ENCODE results near the gene MED13. TPM values are rescaled to one million over a fixed set of nuclear protein-coding genes. Genes with fewer than 3 reads are reported as not detected.

Gene MED13
- total RNA-seq, 1 experiment from 2014 or later, result 77.6 TPM

DNA sequence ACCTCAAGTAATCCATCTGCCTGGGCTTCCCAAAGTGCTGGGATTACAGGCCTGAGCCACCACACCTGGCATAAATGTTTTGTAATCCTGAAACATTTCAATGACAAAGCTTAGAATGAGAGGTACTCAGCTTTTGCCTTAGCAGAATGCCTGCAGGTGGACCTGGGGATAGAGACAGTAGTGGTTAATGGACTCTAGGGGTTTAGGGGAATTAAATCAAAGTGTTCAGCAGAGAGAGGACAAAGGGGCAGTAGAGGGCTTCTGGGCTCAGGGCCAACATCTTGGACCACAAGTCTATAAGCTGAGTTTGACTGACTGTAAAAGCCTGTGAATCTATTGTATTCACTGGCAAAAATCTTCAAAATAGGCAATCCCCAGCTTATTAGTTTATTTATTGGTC lies 36.0 kb upstream of the MED13 start:
- BruUV-seq (replicated peaks), result no TSS peak
- Histone ChIP-seq H3K4me3 (ENCODE audit: low read depth, low read length) (no peak overlapping the region), H3K9me3 (no peaks in the 10 kb centered on the region), H3K27me3 (replicated peaks; ENCODE audit: control insufficient read depth, insufficient read depth, low read length) (no peaks in the 10 kb centered on the region), H3K4me1 (peaks cover 10% of the 10 kb centered on the region; the same call in 1 of the 2 replicates), H3K36me3 (ENCODE audit: control insufficient read depth, insufficient read depth, low read length) (no peaks in the 10 kb centered on the region)
- H3K4me1 Mint-ChIP-seq (ENCODE audit: low read depth, unreplicated experiment), result peaks cover 7% of the 10 kb centered on the region
- no peak for DNase-seq
- intact Hi-C loops (cut with micrococcal nuclease; ENCODE audit: unreplicated experiment), result no loop called here
- no peak overlapping the region for H3K27ac Mint-ChIP-seq (ENCODE audit: unreplicated experiment)
- no peaks in the 10 kb centered on the region for H3K9me3 Mint-ChIP-seq (ENCODE audit: unreplicated experiment)
- H3K36me3 Mint-ChIP-seq (ENCODE audit: insufficient read depth, unreplicated experiment), result no peaks in the 10 kb centered on the region
- no peak overlapping the region for H3K4me3 Mint-ChIP-seq (ENCODE audit: unreplicated experiment)
- CTCF ChIA-PET, result interaction anchor here (1.0 to 1.1 kb wide), 3 partner anchors 8 to 25 kb away, joined by 3 to 4 read pairs (median 3); no protein-coding TSS in a partner anchor
- POLR2A ChIA-PET, result no interaction called here
- H3K27me3 Mint-ChIP-seq (ENCODE audit: insufficient read depth, unreplicated experiment), result no peaks in the 10 kb centered on the region
- TF ChIP-seq, protein P1, sequence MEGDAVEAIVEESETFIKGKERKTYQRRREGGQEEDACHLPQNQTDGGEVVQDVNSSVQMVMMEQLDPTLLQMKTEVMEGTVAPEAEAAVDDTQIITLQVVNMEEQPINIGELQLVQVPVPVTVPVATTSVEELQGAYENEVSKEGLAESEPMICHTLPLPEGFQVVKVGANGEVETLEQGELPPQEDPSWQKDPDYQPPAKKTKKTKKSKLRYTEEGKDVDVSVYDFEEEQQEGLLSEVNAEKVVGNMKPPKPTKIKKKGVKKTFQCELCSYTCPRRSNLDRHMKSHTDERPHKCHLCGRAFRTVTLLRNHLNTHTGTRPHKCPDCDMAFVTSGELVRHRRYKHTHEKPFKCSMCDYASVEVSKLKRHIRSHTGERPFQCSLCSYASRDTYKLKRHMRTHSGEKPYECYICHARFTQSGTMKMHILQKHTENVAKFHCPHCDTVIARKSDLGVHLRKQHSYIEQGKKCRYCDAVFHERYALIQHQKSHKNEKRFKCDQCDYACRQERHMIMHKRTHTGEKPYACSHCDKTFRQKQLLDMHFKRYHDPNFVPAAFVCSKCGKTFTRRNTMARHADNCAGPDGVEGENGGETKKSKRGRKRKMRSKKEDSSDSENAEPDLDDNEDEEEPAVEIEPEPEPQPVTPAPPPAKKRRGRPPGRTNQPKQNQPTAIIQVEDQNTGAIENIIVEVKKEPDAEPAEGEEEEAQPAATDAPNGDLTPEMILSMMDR (IDR thresholded peaks at IDR 0.05; ENCODE audit: insufficient read depth in 1 of 2, low read depth in 1 of 2, low read length in 1 of 2, severe bottlenecking in 1 of 2, unreplicated experiment in 1 of 2), result no peak

DNA sequence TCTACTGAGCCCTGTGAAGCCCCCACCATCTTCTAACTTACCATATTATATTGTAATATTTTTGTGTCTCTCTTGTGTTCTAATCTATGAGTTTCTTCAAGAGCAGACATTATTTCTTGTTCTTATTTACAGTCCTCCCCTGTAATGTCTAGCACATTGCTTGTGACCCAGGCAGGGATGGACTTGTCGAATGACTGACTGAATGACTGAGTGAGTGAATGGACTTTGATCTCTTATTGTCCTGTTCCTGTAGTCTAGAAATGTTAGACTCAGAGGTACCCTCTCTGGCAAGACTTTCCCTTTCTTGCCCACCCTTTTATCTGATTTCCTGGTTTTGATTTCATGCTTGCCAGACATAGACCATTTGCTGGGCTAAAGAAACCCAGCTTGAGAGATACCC lies 35.0 kb upstream of the MED13 start:
- intact Hi-C loops (cut with micrococcal nuclease; ENCODE audit: unreplicated experiment), result no loop called here
- no TSS peak for BruUV-seq (replicated peaks)

DNA sequence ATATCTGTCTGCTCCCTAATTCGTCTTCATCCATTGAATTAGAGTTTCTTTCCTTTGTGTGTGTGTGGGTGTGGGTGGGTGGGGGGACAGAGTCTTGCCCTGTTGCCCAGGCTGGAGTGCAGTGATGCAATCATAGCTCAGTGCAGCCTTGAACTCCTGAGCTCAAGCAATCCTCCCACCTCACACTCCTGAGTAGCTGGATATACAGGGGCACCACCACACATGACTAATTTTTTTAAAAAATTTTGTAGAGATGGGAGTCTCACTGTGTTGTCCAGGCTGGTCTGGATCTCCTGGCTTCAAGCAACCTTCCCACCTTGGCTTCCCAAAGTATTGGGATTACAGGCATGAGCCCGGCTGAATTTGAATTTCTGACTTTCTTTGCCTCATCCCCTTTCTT lies 34.5 kb upstream of the MED13 start:
- no peaks in the 10 kb centered on the region for H3K9me3 ChIP-seq
- Mint-ChIP-seq H3K36me3 (ENCODE audit: insufficient read depth, unreplicated experiment) (no peaks in the 10 kb centered on the region), H3K27ac (ENCODE audit: unreplicated experiment) (no peak overlapping the region), H3K4me1 (ENCODE audit: low read depth, unreplicated experiment) (peaks cover 7% of the 10 kb centered on the region), H3K9me3 (ENCODE audit: unreplicated experiment) (no peaks in the 10 kb centered on the region), H3K4me3 (ENCODE audit: unreplicated experiment) (no peak overlapping the region), H3K27me3 (ENCODE audit: insufficient read depth, unreplicated experiment) (no peaks in the 10 kb centered on the region)
- H3K4me3 ChIP-seq (ENCODE audit: low read depth, low read length), result no peak overlapping the region
- H3K4me1 ChIP-seq, result peaks cover 10% of the 10 kb centered on the region; the same call in 1 of the 2 replicates
- DNase-seq, result no peak
- intact Hi-C loops (cut with micrococcal nuclease; ENCODE audit: unreplicated experiment), result no loop called here
- ChIA-PET CTCF (interaction anchor here (3.0 kb wide), 1 partner anchor 10 kb away, joined by 9 read pairs; no protein-coding TSS in a partner anchor), POLR2A (no interaction called here)
- BruUV-seq (replicated peaks), result no TSS peak
- TF ChIP-seq, protein P1 (IDR thresholded peaks at IDR 0.05; ENCODE audit: insufficient read depth in 1 of 2, low read depth in 1 of 2, low read length in 1 of 2, severe bottlenecking in 1 of 2, unreplicated experiment in 1 of 2), result no peak
- no peaks in the 10 kb centered on the region for H3K36me3 ChIP-seq (ENCODE audit: control insufficient read depth, insufficient read depth, low read length)
- no peaks in the 10 kb centered on the region for H3K27me3 ChIP-seq (replicated peaks; ENCODE audit: control insufficient read depth, insufficient read depth, low read length)

More for the DNA sequence above, 35.0 kb upstream of the MED13 start:
- CTCF ChIA-PET, result interaction anchor here (3.0 kb wide), 1 partner anchor 9 kb away, joined by 9 read pairs; no protein-coding TSS in a partner anchor
- Mint-ChIP-seq H3K9me3 (ENCODE audit: unreplicated experiment) (no peaks in the 10 kb centered on the region), H3K27me3 (ENCODE audit: insufficient read depth, unreplicated experiment) (no peaks in the 10 kb centered on the region), H3K4me3 (ENCODE audit: unreplicated experiment) (no peak overlapping the region), H3K4me1 (ENCODE audit: low read depth, unreplicated experiment) (peaks cover 7% of the 10 kb centered on the region), H3K36me3 (ENCODE audit: insufficient read depth, unreplicated experiment) (no peaks in the 10 kb centered on the region), H3K27ac (ENCODE audit: unreplicated experiment) (no peak overlapping the region)
- Histone ChIP-seq H3K4me1 (peaks cover 10% of the 10 kb centered on the region; the same call in 1 of the 2 replicates), H3K27me3 (replicated peaks; ENCODE audit: control insufficient read depth, insufficient read depth, low read length) (no peaks in the 10 kb centered on the region), H3K36me3 (ENCODE audit: control insufficient read depth, insufficient read depth, low read length) (no peaks in the 10 kb centered on the region), H3K9me3 (no peaks in the 10 kb centered on the region), H3K4me3 (ENCODE audit: low read depth, low read length) (no peak overlapping the region)
- TF ChIP-seq, protein P1 (IDR thresholded peaks at IDR 0.05; ENCODE audit: insufficient read depth in 1 of 2, low read depth in 1 of 2, low read length in 1 of 2, severe bottlenecking in 1 of 2, unreplicated experiment in 1 of 2), result no peak
- POLR2A ChIA-PET, result no interaction called here
- no peak for DNase-seq

Data from Caco-2 (cell line).